ENCODE data around the gene CYP19A1.

Gene CYP19A1

GRCh38 chr15:51323749-51324148, 14.6 kb downstream of the CYP19A1 start:
- no peak for DNase-seq (ENCODE audit: low read depth)

- DNase-seq (ENCODE audit: low read depth) = no peak
These were observed 15.6 kb downstream of the CYP19A1 start for GRCh38 chr15:51322621-51323296.

- DNase-seq (ENCODE audit: low read depth) = no peak
These were observed 17.1 kb downstream of the CYP19A1 start for GRCh38 chr15:51321316-51321715.

- no peak for DNase-seq (ENCODE audit: low read depth)
These were observed 17.6 kb downstream of the CYP19A1 start for GRCh38 chr15:51320843-51321242.

GRCh38 chr15:51319539-51319938, 18.9 kb downstream of the CYP19A1 start:
- DNase-seq (ENCODE audit: low read depth) = no peak

GRCh38 chr15:51318382-51319150, 19.8 kb downstream of the CYP19A1 start:
- DNase-seq (ENCODE audit: low read depth) = peak; percentile 40

- no peak for DNase-seq (ENCODE audit: low read depth)
These were observed 21.8 kb downstream of the CYP19A1 start for GRCh38 chr15:51316636-51317035.

DNA sequence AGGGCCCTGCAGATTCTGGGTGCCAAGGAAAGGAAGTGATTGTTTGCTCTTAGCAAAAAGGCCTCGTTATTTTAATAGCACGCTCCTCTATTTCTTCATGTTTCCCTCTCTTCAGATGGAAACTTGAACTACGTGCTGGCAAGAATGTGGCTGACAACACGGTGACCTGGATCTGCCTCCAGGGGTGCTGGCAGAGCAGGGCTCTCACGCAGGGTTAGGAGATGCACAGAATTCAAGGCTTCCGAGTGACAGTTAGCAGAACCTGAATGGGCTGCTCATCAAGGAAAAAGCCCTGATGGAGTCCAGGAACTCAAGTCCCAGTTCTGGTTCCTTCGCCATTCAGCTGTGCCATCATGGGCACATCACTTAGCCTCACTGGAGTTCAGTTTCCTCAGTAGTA, 22.7 kb downstream of the CYP19A1 start:
- no peak for DNase-seq (ENCODE audit: low read depth)

DNA sequence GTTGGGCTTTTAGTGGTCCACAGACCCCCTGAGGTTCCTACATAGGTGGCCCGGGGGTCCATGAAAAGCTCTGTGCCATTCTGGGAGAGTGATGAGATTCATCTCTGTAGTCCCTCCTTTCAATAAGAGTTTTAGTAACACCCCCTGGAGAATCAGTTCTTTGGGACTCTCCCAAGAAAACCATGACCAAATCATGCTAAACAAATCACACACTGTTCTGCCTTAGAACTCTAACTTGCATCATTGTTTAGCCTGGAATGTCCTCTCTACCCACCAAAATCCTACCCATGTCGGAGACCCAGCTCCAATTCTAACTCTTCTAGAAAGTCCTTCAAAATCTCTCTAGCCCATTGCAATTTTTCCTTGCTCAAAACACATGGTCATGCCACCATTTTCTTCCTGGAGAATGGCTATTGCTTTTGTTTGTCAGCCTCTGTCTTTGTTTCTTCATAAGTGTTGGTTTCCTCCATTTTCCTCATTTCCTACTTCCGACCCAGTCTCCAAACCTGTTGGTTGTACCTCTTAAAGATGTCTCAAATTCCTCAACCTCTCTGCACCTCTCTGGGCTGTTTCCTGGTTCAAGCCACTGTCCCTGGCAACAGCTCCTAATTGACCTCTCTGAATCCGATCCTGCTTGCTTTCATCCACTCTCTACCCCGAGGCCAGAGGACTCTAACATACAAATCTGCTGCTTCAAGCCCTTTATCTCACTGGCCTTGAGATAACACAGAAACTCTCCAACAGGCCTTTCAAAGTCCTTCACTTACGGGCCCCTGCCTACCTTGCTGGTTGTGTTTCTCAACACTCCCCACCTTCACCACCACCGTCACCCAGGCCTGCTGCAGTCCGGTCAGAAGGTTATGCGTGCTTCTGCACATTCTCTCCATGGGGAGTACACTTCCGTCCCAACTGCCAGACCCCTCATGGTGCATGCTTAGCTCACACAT, 23.7 kb downstream of the CYP19A1 start:
- DNase-seq (ENCODE audit: low read depth) = no peak

DNA sequence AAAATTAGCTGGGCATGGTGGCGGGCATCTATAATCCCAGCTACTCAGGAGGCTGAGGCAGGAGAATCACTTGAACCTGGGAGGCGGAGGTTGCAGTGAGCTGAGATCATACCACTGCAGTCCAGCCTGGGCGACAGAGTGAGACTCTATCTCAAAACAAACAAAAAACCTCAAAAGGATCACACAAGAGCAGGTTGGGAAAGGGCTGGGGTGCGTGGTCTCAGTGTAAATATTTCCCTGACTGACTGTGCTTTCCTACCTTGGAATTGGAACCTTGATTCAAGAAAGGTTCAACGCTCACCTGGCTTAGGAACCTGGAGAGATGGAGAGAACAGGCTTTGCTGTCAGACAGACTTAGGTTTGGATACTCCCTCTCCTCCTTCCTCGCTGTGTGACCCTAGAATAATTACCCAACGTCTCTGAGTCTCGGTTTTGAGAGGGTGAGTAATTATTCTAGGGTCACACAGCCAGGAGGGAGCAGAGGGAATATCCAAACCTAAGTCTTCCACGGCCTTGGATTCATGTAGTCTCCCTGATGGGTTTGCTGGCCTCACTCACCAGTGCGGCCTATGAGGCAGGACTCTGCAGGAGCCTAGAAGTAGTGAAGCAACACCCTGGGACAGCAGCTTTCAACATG, 24.6 kb downstream of the CYP19A1 start:
- DNase-seq (ENCODE audit: low read depth) = no peak

DNA sequence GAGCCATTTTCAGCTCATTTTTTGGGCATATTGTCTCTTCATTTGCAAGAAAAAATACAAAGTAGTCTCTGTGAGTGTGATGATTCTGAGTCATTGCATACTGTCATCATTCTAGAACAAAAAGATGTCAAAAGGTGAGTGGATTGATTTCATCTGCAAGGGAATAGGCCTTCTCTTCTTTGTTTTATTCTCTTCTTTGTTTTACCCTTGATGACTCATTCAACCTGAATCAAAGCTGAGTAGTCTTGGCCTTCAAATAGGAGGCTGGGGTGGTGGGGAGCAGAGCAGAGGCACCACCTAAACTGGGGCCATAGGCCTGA, 25.4 kb downstream of the CYP19A1 start:
- DNase-seq (ENCODE audit: low read depth) = no peak

DNA sequence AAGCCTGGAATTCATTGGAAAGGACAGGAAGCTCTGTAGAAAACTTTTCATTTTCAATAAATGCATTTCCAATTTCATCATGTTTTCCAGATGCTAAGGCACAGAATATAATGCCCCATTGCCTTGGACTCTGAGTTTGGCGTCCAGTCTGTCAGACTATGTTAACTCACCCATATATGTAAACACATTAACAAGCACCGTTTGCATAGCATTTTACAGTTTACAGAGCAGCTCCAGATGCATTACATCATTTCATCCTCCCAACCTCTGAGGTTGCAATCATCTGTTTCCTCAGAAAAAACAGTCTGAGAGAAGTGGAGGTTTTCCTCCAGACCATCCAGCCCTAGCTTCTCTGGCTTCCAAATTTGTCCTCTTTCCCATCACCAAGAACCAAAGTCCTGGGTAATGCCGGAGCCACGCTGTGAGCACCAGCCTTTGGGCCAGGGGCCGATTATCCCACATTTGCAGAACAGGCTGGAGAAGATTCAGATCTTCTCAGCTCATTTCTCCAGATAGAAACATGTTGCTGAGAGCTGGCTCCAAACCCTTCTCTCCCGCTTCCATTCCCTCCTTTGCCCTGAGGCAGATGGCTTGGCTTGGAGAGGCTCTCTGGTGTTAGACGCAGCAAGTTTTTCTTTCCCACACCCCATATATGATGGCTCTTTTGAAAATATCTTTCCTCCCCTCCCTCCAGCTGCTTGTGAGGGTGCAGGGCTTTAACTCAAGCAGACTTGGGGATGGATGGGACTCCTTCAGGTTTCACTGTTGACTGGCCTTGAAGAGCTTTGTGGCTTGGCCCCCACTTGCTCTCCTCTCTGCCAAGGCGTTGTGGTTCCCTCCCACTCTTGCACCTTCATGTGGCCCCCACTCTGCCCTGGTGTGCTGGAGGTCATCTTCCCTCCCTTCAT, 26.0 kb downstream of the CYP19A1 start:
- no peak for DNase-seq (ENCODE audit: low read depth)

- no peak for DNase-seq (ENCODE audit: low read depth)
These were observed 26.9 kb downstream of the CYP19A1 start for GRCh38 chr15:51311510-51311909.

DNA sequence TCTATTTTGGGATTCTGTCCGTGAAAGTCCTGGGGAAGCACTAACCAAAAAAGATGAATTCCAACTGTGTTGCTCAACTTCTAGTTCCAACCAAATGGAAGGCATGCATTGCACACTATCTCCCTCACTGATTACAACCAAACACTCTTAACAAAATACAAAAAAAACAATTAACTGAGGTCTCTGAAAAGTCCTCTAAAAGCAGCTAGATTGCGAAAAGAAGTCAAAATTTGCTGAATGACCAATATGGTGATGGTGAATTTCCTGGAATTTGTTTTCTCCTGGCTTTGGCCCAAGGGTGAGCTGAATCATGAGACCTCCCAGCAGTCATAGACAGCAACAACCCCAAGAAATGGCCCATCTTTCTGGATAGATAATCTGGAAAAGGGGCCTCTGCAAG, 28.3 kb downstream of the CYP19A1 start:
- no peak for DNase-seq (ENCODE audit: low read depth)

- no peak for DNase-seq (ENCODE audit: low read depth)
These were observed 30.6 kb downstream of the CYP19A1 start for GRCh38 chr15:51307811-51308210.

- no peak for DNase-seq (ENCODE audit: low read depth)
These were observed 31.1 kb downstream of the CYP19A1 start for GRCh38 chr15:51307325-51307724.

DNA sequence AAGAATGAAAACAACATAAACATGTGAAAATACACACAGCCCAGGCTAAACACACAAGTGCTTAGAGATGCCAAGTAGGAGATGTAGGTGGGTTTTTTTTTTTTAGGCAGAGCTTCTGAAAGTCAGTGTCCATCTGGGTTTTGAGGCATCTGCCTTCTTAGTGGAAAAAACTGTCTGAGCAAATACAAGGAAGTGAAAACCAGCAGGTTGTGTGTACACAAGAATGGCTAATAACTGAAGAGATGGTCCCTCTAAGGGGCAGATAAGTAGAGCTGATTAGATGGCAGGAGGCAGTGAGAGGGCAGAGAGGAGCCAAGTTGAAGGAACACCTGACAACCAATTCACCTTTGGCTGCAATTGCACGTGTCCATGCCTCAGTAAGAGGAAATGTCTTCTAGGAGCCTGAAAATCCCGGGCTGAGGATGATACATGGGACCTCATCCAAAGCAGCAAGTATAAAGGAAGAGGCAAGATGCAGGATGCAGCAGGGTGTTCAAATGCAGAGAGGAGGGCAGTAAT, 34.9 kb downstream of the CYP19A1 start:
- no peak for DNase-seq (ENCODE audit: low read depth)

- DNase-seq (ENCODE audit: low read depth) = no peak
These were observed 35.9 kb downstream of the CYP19A1 start for GRCh38 chr15:51302480-51302879.

DNA sequence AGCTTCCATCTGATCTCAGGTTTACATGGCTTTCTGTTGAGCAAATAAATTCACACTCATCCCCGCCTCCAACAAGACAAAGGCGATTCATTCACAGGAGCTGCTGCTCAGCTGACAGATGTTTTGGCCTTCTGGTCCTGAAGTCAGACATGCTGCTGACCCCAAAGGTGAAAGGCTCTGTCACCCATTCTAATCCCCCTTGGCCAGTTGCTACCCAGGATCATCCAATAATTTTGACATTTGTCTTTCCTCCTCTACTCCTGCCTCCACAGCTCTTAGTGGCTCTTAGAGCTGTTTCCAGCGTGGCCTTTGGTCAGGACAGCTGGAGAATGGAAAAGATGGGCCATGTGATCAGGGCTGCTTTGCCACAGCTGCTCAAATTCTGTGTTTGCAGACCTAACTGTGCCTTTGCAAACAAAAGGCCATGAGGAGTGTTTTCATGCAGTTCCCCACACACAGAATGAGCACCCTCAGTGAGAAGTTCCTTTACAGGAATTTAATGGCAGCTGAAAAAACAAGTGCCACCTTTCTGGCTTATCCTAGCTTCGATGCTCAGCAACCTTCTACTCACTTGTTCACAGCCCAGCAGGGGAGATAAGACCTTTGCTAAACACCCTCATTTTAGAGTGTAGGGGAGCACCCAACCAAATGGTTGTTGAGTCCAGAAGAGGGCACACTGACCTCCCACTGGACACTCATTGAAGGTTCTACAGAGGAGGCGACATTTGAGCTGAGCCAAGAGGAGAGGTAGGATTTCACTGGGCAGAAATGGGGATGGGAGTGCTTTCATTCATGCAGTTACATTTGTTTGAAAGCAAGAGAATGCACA, 39.0 kb downstream of the CYP19A1 start:
- DNase-seq (ENCODE audit: low read depth) = no peak

GRCh38 chr15:51298620-51299019, 39.8 kb downstream of the CYP19A1 start:
- DNase-seq (ENCODE audit: low read depth) = no peak
